Measurements from ENCODE around the gene SPRED2. TPM values are rescaled to one million over a fixed set of nuclear protein-coding genes. Genes with fewer than 3 reads are reported as not detected.

SPRED2 gene
- total RNA-seq, 1 donor from 2014 or later, result 2.2 TPM

DNA sequence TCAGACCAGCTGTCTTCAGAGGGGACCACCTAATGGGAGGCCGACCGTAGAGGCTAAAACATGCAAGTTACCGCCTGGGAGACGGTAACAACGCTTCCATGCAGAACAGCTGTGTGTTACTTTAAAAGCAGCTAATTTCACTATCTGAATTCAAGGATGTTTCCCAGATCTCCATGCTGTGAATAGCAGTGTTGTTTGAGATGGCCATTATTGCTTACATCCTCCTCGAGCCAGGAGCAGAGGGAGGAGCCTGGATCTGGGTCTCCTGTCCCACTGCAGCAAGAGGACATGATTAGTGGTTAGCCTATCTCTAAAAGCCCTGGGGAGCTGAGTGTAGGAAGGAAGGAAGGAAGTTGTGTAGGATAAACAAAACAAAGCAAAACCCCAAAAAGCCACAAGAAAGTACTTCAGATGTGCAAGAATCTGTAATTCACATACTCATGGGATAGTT, 153.8 kb downstream of the SPRED2 start:
- DNase-seq (ENCODE audit: low read depth, low spot score), result no peak

DNA sequence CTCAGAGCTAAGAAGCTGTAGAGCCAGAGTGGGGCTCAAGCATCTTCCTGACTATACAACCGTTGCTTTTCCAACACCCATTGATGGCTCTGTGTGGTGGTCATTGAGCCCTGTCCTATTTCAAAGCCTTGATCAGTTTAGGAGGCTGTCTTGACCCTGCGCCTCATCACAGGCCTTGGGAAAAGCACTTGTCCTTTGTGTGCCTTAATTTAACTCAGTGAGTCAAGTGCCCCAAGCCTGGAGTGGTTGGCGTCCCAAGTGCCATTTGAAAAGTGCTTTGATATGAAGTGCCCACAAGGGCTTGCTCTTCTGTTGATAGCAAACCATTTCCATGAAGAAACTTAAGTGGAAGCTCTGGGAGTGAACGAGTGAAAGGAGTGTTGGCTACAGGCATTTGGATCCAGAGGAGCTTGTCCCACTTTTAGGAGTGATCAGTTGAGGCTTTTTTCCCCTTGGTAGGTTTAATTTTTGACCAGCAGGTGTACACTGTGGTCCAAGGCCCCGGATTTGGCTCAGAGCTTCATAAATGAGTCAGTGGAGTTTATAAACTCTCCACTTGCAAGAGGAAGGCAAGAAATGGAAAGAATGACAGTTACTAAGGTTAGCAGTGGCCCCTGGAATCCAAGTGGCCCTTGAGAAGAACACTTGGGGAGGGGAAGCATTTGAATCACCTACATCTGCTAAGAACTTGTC, 154.5 kb downstream of the SPRED2 start:
- no peak for DNase-seq (ENCODE audit: low read depth, low spot score)

GRCh38 chr2:65277118-65277517, 155.3 kb downstream of the SPRED2 start:
- DNase-seq (ENCODE audit: low read depth, low spot score), result no peak

DNA sequence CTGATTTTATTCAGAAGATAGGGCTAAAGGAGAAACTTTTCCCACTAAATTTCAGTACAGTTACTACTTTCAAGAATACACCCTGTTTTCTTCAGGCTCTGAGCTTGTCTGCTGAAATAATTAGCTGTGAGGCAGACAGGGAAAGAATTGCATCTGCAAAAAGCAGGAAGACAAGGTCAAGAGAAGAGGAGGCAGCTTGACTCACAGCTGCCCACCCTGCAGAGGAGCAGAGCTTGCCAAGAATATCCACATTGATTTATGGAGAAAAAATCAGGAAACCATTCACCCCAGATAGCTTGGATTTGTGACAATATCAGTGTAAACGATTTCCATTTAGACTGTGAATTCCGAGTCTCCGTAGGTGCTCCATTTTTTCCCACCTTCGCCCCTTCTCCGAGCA, 155.8 kb downstream of the SPRED2 start:
- no peak for DNase-seq (ENCODE audit: low read depth, low spot score)

GRCh38 chr2:65275141-65275915, 157.1 kb downstream of the SPRED2 start:
- DNase-seq (ENCODE audit: low read depth, low spot score), result no peak

GRCh38 chr2:65273344-65273743, 159.1 kb downstream of the SPRED2 start:
- DNase-seq (ENCODE audit: low read depth, low spot score), result no peak

DNA sequence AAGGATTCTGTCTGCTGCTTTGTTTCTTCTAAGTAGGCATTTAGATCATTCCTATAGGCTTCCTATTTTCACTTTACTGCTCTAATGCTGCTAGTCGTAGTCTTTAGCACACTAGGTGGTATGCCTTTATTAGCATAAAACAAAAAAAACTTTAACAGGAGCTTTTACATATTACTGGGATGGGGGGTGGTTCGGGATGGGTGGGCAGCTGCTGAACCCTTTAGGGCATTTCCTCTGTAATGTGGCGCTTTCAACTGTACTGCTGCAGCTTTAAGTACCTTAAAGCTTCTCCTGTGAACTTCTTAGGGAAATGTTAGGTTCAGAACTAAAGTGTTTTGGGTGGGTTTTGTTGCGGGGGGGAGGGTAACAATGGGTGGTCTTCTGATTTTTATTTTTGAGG, 163.4 kb downstream of the SPRED2 start:
- DNase-seq (ENCODE audit: low read depth, low spot score), result no peak

DNA sequence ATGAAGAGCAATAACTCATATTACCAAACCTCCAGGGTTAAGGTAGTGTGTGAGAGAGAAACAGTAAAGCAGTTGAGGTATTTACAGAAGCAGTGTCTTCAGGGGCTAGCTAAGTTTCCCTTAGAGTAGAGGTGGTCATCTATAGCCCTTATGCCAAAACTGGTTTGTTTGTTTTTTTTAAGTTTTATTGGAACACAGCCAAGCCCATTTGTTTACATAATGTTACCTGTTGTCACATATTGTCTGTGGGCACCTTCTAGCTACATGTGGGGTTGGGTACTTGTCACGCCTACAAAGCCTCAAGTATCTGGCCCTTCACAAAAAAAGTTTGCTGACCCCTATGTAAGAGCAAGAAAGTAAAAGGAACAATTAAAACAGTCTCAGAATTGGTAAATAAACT, 165.4 kb downstream of the SPRED2 start:
- DNase-seq (ENCODE audit: low read depth, low spot score), result no peak

DNA sequence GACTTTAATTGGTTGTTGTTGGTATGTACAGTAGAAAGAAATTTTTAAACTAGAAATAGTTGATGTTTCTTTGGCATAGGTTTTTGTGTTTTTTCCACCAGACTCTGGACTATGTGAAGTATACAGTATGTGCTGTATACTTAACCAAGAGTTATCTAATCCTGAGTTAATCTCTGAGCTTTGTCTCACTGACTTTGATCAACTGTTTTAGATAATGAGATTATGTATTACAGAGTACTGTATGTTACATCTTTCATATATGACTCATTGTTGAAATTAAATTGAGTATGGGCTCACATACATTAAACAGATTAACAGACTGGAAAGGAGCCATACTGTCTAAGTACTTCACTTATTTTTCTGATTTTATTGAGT, 166.7 kb downstream of the SPRED2 start:
- no peak for DNase-seq (ENCODE audit: low read depth, low spot score)

DNA sequence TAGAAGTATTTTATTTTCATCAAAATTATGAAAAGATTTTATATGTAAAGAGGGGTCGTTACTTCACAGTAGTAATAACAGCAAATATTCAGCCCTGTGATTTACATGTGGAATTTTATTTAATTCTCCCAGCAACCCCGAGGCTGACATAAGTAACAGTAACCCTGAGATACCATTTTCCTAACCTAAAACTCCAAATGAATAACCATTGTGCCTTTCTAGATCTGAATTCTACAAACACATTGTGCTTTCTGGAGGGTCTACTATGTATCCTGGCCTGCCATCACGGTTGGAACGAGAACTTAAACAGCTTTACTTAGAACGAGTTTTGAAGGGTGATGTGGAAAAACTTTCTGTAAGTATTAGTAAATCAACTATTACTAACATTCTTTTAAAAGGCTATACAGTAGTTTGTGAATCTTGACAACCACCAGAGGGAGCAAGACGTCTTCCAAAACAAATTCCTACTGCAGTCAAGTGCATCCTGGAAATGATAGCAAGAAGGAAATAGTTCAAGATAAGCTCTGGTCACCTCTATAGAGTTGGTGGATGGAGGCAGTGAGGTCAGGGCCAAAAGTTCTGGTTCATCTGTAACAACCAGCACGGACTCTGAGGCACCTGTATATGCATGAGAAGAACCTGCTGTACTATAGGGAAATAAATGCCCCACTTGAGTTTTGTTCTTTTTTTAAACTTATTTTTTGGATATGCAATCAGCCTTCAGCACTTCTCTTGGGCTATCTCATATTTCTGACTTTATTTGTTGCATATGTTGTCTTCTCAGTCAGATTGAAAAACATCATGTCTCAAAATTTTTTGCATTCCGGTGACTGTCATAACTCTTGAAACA, 167.4 kb downstream of the SPRED2 start:
- peak; percentile 72 for DNase-seq (ENCODE audit: low read depth, low spot score)

DNA sequence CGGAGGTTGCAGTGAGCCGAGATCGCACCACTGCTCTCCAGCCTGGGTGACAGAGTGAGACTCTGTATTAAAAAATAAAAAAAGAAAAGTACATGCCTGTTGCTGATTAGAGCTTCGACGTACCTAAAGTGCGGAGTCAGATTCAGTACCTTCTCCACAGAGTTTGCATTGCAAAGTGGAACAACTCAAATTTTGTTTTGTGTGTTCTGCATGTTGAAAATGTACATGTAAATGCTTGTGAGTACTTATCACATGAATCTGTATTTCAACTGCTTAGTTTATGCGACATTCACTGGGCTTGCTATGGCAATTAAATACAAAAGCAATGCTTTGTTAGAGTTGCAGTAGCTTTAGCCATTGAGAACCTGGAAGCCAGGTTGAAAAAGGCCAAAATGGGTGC, 168.4 kb downstream of the SPRED2 start:
- no peak for DNase-seq (ENCODE audit: low read depth, low spot score)

GRCh38 chr2:65263262-65263661, 169.1 kb downstream of the SPRED2 start:
- no peak for DNase-seq (ENCODE audit: low read depth, low spot score)

DNA sequence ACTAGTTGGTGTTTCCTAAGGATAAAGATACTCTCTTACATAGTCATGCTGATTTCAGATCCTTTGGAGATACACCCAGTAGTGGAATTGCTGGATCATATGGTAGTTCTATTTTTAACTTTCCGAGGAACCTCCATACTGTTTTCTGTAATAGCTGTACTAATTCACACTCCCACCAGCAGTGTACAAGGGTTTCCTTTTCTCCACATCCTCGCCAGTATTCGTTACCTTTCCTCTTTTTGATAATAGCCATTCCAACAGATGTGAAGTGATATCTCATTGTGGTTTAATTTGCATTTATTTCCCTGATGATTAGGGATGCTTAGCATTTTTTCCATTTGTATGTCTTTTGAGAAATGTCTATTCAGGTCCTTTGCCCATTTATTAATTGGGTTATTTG, 170.7 kb downstream of the SPRED2 start:
- DNase-seq (ENCODE audit: low read depth, low spot score), result no peak

Other genes with a start within 250 kb of the SPRED2 start
- gene ACTR2, start 204.8 kb downstream of the SPRED2 start, total RNA-seq, result 174 and 179 TPM in 2 replicates